ENCODE measurements around the gene PDE7B.
A peak's percentile ranks its signal among the peaks of the same experiment; 100 is the strongest.

Gene PDE7B

DNA sequence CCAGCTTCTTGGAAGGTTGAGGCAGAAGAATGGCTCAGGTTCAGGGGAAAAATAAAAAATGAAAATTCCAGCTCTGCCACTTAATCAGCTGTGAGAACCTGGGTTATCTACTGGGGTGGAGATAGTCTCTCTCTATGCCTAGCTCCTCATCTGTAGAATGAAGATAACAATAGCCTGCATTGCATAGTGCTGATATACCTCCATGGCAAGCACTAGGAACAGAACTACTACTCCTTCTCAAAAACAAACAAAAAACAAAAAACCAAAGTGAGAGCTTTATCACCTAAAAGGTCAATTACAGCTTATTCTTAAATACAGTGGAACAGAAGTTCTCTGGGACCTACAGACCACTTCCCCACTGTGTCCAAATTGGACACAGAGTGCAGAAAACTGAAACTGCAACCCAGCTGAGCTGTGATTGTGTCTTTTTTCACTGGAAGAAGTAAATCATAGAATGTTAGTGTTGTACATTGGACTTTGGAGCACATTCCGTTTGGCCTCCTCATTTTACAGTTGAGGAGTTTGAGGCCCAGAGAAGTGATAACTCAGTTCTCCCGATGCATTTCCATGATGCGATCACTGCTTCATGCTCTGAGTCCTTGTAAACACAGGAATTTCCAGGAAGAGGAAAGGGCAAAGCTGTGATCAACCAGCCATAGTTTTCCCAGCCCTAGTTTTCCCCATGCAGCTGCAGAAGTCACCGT lies 375.3 kb downstream of the PDE7B start:
- DNase-seq (ENCODE audit: low read depth, low spot score) = no peak
- H3K4me3 ChIP-seq (ENCODE audit: low read length) = no peak overlapping the region

DNA sequence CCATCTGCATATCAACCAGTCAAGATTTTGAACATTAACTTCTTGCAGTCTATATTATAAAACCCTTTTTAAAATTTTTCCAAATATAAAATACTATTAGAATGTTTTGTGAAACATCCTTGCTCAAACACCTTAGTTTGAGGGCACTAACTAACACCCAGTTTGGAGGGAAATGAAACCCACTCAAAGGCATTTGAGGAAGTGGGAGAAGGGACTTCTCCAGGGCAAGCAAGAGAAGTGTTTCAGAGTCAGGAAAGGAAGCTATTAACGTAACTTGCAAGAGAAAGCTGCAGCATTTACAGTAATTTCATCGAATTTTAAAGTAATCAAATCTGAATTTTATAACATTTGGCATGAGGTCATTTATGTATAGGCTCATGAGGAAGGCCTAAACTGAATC lies 377.3 kb downstream of the PDE7B start:
- no peak overlapping the region for H3K4me3 ChIP-seq (ENCODE audit: low read length)
- DNase-seq (ENCODE audit: low read depth, low spot score) = no peak

DNA sequence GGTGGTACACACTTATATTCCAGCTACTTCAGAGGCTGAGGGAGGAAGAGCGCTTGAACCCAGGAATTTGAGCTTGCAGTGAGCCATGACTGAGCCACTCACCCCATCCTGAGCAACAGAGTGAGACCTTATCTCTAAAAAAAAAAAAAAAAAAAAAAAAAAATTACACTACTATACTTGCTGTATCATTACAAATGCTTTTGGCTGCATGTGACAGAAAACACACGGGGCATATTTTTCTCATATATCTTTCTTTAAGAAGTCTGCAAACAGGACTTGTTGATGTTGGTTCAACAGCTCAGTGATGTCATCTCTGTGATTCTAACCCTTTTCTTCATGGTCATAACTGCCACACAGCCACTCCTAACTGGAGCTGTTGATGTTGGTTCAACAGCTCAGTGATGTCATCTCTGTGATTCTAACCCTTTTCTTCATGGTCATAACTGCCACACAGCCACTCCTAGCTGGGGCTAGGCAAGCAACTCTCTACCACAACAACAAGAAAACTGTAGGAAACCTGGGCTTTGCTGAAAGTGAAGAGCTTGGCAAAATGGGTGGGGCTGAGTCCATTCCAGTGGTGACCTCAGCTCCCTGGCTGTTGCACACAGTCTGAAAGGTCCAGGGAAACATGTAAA lies 378.8 kb downstream of the PDE7B start:
- DNase-seq (ENCODE audit: low read depth, low spot score) = no peak
- H3K4me3 ChIP-seq (ENCODE audit: low read length) = no peak overlapping the region

DNA sequence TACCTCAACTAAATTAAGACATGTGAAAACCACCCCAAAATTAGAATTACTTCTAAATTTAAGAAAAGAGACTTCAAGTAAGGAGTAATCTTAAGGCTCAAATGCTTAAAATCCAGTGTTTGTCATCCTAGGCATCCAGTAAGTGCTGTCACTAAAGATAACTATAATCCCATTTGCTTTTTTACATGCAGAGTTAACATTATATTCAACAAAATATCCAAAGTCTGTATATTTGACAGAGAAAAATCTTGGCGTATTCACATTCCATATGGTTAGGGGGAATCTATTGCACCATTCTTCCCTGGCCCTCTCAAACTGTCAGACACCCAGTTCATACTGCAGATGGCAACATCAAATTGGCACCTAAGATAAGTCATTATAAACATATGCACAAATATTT lies 381.2 kb downstream of the PDE7B start:
- DNase-seq (ENCODE audit: low read depth, low spot score) = no peak
- H3K4me3 ChIP-seq (ENCODE audit: low read length) = no peak overlapping the region

DNA sequence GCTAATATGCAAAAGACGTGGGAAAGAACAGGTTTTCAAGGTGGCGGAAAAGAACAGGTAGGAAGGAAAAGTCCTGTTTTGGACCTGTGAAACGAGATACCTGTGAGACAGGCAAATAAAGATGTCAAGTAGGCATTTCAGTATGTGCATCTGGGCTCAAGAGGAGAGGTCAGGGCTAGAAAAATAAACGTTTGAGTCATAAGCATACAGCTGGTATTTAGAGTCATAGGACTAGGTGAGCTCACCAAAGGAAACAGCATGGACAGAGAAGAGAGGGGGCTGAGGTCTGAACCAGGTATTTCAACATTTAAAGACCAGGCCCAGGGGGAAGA lies 383.7 kb downstream of the PDE7B start:
- no peak overlapping the region for H3K4me3 ChIP-seq (ENCODE audit: low read length)
- DNase-seq (ENCODE audit: low read depth, low spot score) = no peak

DNA sequence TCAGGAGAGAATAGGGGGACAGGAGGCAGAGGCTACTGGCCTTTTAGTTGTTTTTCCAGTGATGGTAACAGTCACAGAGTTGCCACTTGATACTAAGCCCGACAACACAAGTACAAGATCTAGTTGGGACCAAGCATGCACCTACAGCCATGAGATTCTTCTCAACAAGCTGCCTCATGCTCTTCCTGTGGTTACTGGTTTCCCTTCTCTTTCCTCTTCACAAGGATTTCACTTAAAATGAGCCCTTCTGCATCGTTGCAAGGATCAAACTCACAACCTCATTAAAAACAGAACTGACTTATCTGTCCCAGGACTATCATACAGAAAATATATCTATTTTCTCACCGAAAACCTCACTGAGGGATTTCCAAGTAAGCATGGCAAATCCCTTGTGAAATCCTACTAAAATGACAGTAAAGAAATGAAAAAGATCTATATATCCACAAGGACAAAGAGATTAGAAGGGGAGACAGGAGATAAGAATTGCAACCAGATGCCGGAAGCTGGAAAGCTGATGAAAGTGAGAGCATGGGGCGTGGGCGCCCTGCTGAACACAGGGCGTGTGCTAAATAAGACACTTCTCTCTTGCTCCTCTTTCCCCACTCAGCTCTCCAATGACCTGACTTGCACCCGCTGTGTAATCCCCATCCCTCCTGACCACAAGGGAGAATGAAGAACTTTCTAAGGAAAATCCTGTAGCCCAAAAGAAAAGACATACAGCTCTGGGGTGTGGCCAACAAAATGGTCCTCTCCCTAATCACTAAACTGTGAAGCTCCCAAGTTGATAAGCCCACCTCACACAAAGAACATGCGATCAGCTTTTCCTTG lies 385.2 kb downstream of the PDE7B start:
- H3K4me3 ChIP-seq (ENCODE audit: low read length) = no peak overlapping the region
- DNase-seq (ENCODE audit: low read depth, low spot score) = peak; percentile 41

DNA sequence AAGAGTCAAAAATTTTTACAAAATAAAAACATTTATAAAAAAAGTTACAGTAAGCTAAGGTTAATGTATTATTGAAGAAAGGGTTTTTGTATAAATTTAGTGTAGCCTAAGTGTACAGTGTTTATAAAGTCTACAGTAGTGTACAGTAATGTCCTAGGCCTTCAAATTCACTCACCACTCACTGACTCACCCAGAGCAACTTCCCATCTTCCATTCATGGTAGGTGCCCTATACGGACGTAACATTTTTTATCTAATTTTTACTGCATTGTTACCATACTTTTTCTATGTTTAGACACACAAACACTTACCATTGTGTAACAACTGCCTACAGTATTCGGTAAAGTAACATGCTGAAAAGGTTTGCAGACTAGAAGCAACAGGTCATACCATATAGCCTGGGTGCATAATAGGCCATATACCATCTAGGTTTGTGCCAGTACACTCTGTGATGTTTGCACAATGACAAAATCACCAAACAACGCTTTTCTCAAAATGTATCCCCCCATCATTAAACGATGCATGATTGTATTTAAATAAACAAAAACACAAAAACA lies 392.6 kb downstream of the PDE7B start:
- no peak overlapping the region for H3K4me3 ChIP-seq (ENCODE audit: low read length)
- no peak for DNase-seq (ENCODE audit: low read depth, low spot score)
